COR-L47 (cell line): ENCODE results near the gene PEX14.

ENCODE experiments used
- DNase-seq: peaks from one replicate; lab custom pipeline; 2025; lab: John Stamatoyannopoulos, UW

The PEX14 gene

DNA sequence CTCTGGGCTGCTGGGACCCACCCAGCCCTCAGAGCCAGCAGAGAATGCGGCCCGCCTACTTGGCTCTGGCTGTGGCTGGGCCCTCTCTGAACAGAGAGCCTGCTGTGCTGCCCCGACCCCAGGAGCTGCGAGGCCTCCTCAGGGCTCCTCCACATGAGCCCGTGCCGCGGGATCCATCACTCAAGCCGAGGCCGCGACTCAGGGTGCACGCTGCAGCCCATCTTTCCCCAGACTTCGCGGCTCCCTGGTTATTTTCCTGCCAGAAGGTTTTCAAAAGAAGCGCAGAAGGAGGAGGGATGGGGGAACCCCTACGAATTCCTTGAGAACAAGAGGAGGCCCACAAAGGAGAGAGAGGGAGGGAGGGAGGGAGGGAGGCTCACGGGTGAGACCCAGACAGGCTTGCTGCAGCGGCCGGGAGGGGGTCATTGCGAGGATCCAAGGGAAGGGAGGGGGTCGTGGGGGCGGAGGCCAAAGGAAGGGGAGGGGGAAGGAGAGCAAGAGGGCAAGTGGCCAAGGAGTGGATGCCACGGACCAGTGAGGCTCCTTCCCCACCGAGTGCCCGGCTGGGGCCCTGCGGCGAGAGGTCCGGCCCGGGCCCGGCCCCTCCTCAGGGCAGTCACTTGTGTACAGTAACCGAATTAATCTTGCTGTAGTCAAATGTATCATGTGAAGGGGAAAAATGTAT lies 174.9 kb downstream of the PEX14 start:
- DNase-seq, result no peak

GRCh38 chr1:10650556-10651388 lies 176.0 kb downstream of the PEX14 start:
- DNase-seq, result no peak

DNA sequence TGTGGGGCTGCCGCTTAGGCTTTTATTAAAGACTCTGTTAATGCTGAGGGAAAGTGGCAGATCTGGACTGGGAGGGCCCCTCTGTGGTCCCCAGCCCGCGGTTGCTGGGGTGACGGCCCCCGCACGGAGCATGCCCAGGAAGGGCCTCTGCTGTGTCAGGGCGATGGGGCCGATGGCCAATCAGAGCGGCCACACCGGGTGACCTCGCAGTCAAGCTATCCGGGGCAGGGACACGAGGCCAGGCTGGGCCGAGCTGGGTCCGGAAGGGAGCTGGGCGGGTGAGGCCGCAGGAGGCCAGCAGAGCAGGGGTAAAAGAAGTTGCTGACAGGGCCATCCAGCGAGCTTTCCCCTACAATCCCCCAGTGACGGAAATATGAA lies 176.6 kb downstream of the PEX14 start:
- DNase-seq, result no peak

DNA sequence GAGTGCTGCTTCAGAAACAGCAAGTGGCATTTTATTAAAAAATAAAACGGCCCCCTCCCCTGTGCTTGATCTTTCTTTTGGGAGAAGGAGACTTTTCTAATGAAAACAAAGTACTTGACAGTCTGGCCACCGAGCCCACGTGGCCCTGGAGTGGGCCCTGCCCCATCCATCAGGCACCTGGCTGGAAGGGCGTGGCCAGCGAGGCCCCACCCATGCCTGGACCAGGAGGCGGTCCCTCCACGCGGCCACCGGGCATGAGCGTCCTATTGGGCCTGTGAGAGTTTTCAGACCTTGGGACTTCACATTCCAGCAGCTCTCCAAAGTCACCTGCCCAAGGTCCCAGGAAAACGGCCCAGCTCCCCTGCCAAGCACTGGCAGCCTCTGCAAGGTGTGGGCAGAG lies 177.0 kb downstream of the PEX14 start:
- DNase-seq, result no peak

GRCh38 chr1:10652626-10653025 lies 177.9 kb downstream of the PEX14 start:
- DNase-seq, result no peak

GRCh38 chr1:10653370-10654125 lies 178.8 kb downstream of the PEX14 start:
- no peak for DNase-seq

- no peak for DNase-seq
Observed at GRCh38 chr1:10655002-10655401, 180.3 kb downstream of the PEX14 start.

GRCh38 chr1:10656431-10656830 lies 181.7 kb downstream of the PEX14 start:
- DNase-seq, result no peak

- DNase-seq, result no peak
Observed at GRCh38 chr1:10657088-10657847, 182.5 kb downstream of the PEX14 start.

DNA sequence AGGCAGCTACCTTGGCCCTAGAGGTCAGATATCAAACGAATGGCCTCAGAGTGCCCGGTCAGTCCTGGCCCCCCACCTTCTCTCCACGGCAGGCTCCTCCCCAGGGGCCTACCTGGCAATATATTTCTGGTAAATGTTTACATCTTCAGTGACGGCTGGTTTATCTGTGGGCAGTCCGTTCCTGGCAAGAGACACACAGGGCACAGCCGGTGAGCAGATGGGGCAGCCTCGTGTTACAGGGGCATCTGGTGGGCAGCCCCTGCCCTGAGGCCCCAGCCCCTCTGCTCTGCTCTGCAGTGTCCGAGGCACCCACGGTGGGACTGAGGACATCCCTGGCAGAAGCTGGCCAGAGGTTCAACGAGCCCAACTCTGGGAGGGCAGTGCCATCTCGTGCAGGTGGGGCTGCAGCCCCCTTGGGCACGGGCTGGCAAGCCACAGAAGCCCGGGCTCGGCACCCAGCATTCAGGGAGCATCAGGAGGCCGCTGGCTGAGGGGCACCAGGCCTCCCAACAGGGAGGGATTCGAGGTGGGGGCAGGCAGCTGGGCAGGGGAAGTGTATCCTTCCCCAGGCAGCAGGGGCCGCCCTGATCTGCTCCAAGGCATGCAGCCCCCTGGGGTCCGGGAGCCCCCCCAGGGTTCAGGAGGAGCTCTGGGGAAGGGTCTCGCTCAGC lies 183.8 kb downstream of the PEX14 start:
- no peak for DNase-seq

DNA sequence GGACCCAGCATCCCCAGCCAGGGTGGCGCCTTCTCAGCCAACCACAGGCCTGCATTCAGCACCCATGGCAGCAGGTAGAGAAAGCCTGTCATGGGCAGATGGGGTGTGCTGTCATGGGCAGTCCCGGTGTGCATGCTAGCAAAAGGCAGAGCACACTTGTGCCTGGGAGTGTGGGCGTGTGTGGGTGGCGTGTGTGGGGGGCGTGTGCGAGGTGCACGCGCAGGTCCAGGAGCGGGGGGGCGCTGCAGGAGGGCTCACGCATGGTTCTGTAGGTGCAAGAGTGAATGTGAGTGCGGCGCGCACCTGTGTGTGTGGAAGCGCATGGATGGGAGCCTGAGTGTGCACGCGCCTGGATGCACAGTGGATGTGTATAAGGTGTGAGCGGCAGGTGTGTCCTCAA lies 184.5 kb downstream of the PEX14 start:
- DNase-seq, result no peak

DNA sequence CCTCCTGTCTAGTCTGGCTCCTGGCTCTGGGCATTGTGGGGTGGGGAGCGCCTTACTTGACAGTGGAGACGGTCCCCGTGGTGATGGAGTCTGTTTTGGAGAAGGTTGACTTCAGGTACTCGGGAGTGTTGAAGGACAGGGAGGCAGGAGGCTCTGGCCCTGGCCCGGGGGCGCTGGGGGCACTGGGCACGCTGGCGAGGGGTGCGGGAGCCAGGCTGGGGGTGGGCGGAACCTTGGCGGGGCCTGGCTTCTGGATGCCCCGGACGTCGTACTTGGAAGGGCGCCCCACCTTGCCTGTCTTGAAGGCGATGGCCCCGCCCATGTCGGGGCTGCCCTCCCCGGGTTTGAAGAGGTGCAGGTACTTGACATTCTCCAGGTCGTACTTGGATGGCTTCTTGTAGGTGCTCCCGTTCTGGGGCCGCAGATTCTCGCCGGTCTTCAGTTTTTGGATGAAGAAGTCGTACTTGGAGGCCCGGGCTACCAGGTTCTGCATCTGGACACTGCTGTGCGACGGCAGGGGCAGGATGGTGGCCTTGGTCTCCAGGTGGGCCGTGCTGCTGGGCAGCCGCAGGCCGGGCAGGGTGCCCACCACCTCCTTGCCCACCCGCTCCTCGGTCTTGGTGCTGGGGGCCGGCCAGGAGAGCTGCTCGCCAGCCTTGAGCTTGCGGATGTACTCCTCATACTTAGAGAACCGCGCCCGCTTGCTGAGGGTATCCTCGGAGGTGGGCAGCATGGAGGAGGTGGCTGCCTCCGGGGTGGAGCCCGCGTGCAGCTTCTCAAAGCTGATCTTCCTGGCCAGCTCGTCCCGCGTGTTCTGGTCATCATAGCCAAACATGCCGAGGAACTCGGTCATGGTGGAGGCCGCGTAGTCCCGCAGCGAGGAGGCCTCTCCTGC lies 185.1 kb downstream of the PEX14 start:
- DNase-seq, result no peak

GRCh38 chr1:10661453-10661852 lies 186.7 kb downstream of the PEX14 start:
- DNase-seq, result no peak

DNA sequence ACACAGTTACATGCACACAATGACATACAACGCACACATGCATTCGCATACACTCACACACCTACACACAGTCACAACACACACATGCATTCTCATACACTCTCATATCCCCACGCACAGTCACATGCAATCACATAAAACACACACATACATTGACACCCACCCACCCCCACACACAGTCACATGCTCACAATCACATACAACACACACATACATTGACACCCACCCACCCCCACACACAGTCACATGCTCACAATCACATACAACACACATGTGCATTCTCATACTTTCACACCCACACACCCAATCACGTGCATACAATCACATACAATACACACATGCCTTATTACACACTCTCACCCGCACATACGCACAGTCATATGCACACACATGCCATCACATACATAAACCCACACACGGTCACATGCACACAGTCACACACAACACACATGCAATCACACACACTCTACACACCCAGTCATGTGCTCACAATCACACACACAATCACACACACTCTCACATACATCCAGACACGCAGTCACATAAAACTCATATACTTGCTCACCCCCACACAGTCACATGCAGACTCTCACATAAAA lies 187.4 kb downstream of the PEX14 start:
- DNase-seq, result no peak

- no peak for DNase-seq
Observed at GRCh38 chr1:10662824-10663677, 188.3 kb downstream of the PEX14 start.

GRCh38 chr1:10663678-10664035 lies 188.9 kb downstream of the PEX14 start:
- no peak for DNase-seq

DNA sequence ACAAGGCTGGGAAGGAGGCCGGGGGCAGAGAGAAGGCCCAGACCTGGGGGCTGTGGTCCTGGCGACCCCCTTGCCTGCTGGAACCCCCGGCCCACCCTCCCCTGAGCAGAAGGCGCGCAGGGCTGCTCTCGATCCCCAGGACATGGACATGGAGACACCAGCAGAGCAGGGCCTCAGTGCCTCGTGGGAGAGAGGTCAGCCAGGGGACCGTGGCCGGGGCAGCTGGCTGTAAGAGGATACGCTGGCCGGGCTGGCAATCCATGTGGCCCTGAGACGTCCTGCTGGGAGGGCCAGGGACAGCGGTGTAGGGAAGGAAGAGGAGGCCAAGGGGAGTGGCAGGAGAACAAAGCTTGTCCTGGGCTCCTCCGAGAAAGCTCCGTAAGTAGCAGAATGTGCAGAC lies 189.5 kb downstream of the PEX14 start:
- no peak for DNase-seq

GRCh38 chr1:10665226-10665625 lies 190.5 kb downstream of the PEX14 start:
- DNase-seq, result no peak
